ENCODE data around the gene KRT6C. TPM values are rescaled to one million over a fixed set of nuclear protein-coding genes. Genes with fewer than 3 reads are reported as not detected.
A peak's percentile ranks its signal among the peaks of the same experiment; 100 is the strongest.

Gene KRT6C
- 1,000 to 10,000 TPM in 3 of 4 donors, 10 to 100 TPM in 1; 99.0 to 3,532 (median 1,742) TPM for total RNA-seq

GRCh38 chr12:52473768-52474167 is at the start of gene KRT6C:
Gene KRT6C (minus strand): TSS chr12:52473805. CDS start chr12:52473737, 68 bp downstream.
- H3K4me1 ChIP-seq = peaks cover 0 to 7% (median 0%) of the 10 kb centered on the region in 3 donors
- intact Hi-C loops (cut with DNase I) = no loop called here

GRCh38 chr12:52522346-52523011 is 48.9 kb upstream of the KRT6C start:
- DNase-seq = no peak
- TF ChIP-seq CTCF (IDR thresholded peaks at IDR 0.05) (no peak), POLR2A (IDR thresholded peaks at IDR 0.05) (peak in 1 of 4 donors; percentile 20)
- intact Hi-C loops (cut with DNase I) = loop anchor here (10.0 kb wide), 1 partner anchor 352 kb away; no protein-coding TSS in a partner anchor
- Histone ChIP-seq H3K36me3 (peaks cover 0 to 8% (median 0%) of the 10 kb centered on the region in 3 donors), H3K27ac (peak overlapping the region; percentile 89 to 94 (median 91)), H3K9me3 (no peaks in the 10 kb centered on the region), H3K4me1 (peaks cover 29 to 79% (median 36%) of the 10 kb centered on the region in 3 donors), H3K4me3 (peak overlapping the region in 2 of 4 donors; percentile 50 to 51), H3K27me3 (peaks cover 0 to 5% (median 0%) of the 10 kb centered on the region in 4 donors)
- 35 to 46% methylated on average over 4 to 5 of the region's 10 CpGs for WGBS, 2 donors

More at GRCh38 chr12:52473768-52474167, at the start of gene KRT6C:
- DNase-seq = no peak
- Histone ChIP-seq H3K4me3 (no peak within 1 kb of the TSS), H3K27me3 (no peaks in the 10 kb centered on the region), H3K27ac (peak within 1 kb of the TSS in 2 of 4 donors; percentile 56 to 58), H3K36me3 (no peaks in the 10 kb centered on the region), H3K9me3 (no peaks in the 10 kb centered on the region)
- WGBS, 2 donors = 47 to 60% methylated on average over 3 to 4 of the region's 4 CpGs
- TF ChIP-seq CTCF (IDR thresholded peaks at IDR 0.05) (no peak), POLR2A (IDR thresholded peaks at IDR 0.05) (no peak)

- peaks cover 29 to 82% (median 36%) of the 10 kb centered on the region in 3 donors for H3K4me1 ChIP-seq
- H3K27ac ChIP-seq = peak overlapping the region; percentile 89 to 94 (median 91)
- no peak for TF ChIP-seq POLR2A (IDR thresholded peaks at IDR 0.05)
- no peak for TF ChIP-seq CTCF (IDR thresholded peaks at IDR 0.05)
- intact Hi-C loops (cut with DNase I) = loop anchor here (10.0 kb wide), 1 partner anchor 353 kb away; no protein-coding TSS in a partner anchor
- DNase-seq = no peak
- peaks cover 0 to 5% (median 0%) of the 10 kb centered on the region in 4 donors for H3K27me3 ChIP-seq
- H3K4me3 ChIP-seq = peak overlapping the region in 3 of 4 donors; percentile 17 to 51 (median 50)
- 38 to 44% methylated on average over 3 to 5 of the region's 10 CpGs for WGBS, 2 donors
- H3K9me3 ChIP-seq = no peaks in the 10 kb centered on the region
- peaks cover 0 to 15% (median 7%) of the 10 kb centered on the region in 3 donors for H3K36me3 ChIP-seq
Observed at GRCh38 chr12:52521568-52522266, 48.1 kb upstream of the KRT6C start.

GRCh38 chr12:52521175-52521567 is 47.6 kb upstream of the KRT6C start:
- no peak for DNase-seq
- 42 to 57% methylated on average over 8 to 9 of the region's 10 CpGs for WGBS, 2 donors
- Histone ChIP-seq H3K9me3 (no peaks in the 10 kb centered on the region), H3K27ac (peak overlapping the region; percentile 89 to 94 (median 91)), H3K4me1 (peaks cover 27 to 82% (median 36%) of the 10 kb centered on the region in 3 donors), H3K4me3 (peak overlapping the region; percentile 4 to 66 (median 41)), H3K27me3 (peaks cover 0 to 5% (median 0%) of the 10 kb centered on the region in 4 donors), H3K36me3 (peaks cover 0 to 21% (median 12%) of the 10 kb centered on the region in 3 donors)
- no peak for TF ChIP-seq CTCF (IDR thresholded peaks at IDR 0.05)
- intact Hi-C loops (cut with DNase I) = loop anchor here (10.0 kb wide), 1 partner anchor 354 kb away; no protein-coding TSS in a partner anchor

All from esophagus squamous epithelium (tissue), 5 donors.